IPS DF 4.7 (cell line): Measurements from ENCODE around the gene CXCL13.
A peak's percentile ranks its signal among the peaks of the same experiment; 100 is the strongest.
"Not testable (repeated sequence)": the region's sequence is repeated elsewhere in the genome, so short reads cannot be mapped to it uniquely, and the experiment has no call there.

Experiments used
- DNase-seq: peaks from one replicate; pipeline ENCODE4 v3.0.0-alpha.2; 2013; ENCODE audit warnings: low spot score; ENCODE audit errors: extremely low read depth

The CXCL13 gene

GRCh38 chr4:77601614-77602187 lies 3.9 kb upstream of the CXCL13 start:
- DNase-seq = no peak

DNA sequence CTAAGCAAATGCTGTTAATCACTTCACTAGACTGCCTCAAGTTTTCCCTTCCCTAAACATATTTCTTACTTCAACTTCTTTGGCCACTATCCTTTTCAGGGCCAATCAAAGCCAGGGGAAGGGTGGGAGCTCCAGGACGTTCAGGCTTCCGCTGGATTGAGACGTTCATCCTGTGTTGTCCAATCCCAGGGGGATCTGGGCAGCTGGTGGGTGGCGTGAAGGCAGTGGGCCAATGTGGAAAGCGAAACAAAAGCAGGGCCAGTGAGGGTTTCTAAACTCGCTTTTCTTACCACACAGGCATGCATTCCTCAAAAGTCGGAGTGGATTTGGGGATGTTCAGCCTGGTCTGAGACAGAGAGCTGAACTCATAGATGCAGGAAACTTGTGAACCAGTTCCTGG lies 7.6 kb downstream of the CXCL13 start:
- DNase-seq = no peak

DNA sequence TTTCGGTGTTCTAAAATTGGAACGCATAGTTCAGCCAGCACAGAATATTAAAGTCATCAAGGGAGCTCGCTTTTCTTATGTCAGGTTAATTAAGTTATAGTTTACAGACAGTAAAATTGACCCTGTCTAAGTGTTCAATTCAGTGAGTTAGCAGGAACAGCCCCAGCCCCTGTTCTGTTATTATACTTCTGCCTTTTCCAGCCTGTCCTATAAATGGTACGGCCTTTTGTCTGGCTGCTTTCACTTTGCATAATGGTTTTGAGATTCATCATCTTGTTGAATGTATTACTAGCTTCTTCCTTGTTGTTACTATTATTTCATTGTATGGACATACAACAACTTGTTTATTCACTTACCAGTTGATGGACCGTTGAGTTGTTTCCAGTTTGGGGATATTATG lies 9.5 kb downstream of the CXCL13 start:
- no peak for DNase-seq

GRCh38 chr4:77617203-77617602 lies 11.6 kb downstream of the CXCL13 start:
- no peak for DNase-seq

DNA sequence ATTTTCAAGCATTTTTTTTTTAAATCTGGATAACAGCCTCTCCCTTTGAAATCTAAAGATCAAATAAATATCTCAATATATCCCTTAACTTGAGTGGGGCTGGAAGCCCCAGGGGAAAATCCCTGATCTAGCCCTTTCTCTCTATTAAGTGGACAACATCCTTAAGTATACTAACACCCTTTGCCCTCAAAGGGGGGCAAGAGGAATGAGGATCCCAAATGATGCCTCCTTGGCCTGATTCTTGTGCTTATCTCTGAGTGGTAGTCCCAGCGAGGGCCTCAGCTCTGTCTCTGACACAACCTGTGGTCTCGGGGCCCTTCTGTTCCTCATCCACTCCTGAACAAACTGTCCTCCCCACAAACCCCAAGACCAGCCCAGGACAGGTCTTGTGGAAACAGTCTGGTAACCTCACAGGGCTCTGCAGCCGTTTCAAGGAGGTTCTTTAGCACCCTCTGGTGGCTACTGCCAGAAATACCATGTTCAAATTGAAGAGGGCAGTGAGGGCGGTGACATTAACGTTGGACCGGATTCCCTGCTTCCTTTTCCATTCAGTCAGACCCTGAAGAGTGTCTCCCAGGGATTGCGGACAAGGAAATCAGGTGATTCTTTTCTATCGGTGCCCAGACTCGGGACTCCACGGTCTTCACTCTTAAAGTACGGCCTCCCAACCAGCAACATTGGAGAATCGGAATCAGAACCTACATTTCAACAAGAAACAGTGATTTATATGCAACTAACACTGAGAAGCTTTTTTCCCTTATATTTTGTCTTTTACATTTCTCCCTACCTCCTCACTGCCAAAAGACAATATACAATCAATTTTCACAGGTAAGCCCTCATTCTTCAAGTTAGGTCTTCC lies 13.0 kb downstream of the CXCL13 start:
- peak; percentile 84 for DNase-seq

DNA sequence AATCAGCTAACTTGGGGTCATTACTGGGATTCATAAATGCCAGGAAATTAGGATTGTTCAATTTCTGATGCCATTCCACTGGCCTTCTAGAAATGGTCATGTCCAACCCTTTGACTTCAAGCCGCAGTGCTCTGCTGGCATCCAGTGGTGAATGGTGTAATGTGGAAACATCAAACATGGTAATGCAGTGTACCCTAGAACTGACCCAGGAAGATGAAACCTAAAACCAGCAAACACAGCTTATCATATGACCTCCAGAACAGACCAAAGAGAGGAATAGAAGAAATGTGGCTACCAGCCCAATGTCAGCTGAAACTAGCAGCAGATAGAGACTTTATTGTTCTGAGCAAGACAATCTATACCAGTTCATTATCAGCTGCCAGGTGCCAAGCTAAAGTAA lies 13.8 kb downstream of the CXCL13 start:
- no peak for DNase-seq

DNA sequence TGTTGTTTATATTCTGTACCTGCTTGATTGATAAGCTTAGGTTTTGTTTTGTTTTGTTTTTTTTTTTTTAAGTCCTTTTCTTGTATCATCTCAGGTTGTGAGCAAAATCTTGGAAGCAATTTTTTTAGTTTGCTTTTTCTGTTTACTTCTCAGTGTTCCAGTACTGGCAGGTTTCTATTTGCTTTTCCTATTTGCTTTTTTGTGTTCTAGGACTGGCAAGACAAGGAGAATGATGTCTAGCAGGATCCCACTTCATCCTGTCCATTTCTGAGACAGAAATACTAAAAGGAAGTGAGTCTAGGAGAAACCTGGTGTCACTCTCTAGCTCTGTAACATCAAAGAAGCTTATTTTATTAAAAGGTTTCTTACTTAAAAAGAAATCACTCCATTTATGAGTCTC lies 15.6 kb downstream of the CXCL13 start:
- no peak for DNase-seq

DNA sequence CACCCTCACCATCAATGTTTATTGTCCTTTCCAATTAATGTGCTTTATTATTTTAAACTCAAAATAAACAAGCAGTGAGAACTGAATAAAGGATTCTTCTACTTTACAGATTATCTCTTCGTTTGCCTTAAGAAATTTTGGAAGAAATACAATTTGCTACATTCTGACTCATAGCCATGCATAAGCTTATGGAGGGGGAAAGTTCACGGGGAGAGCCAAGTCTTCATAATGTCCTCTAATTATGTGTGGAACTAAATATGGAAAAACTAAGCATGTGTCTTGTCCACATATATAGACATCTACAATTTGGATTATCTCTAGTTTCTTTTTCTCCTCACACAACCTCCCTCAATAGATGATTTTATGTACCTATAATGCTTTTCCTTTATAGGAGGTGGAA lies 17.5 kb downstream of the CXCL13 start:
- DNase-seq = no peak

DNA sequence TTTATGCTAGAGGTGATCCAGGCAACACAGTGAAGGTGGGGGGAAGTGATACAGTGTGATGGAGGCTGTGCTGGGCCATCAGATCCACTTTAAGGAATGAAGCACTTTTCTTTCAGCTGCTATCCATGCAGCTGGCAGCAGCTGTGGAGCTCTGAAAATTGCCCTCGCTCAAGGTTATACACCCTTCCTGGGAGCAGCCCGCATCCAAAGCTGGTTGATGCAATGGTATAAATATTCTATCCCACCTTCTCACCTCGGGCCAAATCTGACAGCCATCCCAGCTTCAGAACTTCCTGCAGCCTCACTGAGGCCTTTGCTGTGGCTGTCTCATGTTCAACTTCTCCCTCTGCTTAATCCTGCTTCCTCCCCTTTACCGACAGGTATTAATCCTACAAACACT lies 18.6 kb downstream of the CXCL13 start:
- DNase-seq = no peak

GRCh38 chr4:77625485-77625884 lies 19.9 kb downstream of the CXCL13 start:
- no peak for DNase-seq

DNA sequence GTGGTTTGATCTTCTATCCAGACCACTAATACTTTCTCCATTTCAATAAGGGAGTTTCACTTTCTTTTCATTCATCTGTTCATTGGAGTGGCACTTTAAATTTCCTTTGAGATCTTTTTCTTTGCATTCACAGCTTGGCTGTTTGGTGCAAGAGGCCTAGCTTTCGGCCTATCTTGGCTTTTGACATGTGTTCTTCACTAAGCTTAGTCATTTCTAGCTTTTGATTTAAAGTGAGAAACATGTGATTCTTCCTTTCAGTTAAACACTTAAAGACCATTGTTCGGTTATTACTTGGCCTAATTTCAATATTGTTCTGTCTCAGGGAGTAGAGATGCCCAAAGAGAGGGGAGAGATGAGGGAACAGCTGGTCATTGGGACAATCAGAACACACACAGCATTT lies 24.3 kb downstream of the CXCL13 start:
- DNase-seq = no peak

GRCh38 chr4:77631276-77631675 lies 25.7 kb downstream of the CXCL13 start:
- DNase-seq = no peak

DNA sequence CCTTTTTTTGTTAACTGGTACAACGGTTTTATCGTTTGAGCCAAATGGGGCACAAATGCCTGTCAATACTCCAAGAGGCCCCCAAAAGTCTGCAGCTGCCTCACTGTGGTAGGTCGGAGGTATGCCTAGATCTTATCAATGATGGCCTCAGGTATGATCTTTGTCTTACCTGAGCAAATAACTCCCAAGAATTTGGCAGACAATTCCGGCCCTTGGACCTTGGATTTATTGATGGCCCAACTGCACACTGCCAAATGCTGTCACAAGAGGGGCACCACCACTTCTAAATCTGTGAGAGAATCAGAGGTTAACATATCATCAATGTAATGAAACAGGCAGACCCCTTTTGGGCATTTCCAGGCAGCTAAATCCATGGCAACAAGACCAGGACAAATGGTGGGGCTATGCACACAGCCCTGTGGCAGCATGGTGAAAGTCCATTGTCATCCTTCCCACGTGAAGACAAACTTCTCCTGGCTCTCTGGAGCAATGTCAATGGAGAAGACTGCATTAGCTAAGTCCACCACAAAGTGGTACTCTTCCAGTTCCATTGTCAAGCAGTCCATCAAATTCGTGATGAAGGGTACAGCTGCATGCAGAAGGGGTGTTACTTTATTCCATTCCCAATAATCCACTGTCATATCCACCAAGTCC lies 28.6 kb downstream of the CXCL13 start:
- no peak for DNase-seq

DNA sequence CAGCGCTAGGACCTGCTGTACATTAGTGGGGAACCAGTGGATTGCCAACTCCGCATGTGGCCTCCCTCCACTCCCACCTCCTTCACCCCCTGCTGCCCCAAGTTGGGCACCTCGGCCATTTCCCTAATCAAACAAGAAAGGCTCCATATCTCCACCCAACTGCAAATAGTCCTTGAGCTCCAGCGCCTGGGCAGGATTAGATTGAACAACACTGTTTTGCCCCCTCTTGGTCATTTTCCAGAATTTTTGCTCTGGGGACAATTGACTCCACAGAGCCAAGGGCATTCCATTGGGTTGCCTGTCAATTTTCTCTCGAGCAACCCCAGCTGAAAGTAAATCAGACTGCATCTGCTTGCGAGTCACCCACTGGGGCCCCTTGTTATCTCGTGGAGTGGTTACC lies 29.6 kb downstream of the CXCL13 start:
- no peak for DNase-seq

GRCh38 chr4:77635876-77636275 lies 30.3 kb downstream of the CXCL13 start:
- DNase-seq = no peak

GRCh38 chr4:77636902-77637301 lies 31.3 kb downstream of the CXCL13 start:
- DNase-seq = no peak

DNA sequence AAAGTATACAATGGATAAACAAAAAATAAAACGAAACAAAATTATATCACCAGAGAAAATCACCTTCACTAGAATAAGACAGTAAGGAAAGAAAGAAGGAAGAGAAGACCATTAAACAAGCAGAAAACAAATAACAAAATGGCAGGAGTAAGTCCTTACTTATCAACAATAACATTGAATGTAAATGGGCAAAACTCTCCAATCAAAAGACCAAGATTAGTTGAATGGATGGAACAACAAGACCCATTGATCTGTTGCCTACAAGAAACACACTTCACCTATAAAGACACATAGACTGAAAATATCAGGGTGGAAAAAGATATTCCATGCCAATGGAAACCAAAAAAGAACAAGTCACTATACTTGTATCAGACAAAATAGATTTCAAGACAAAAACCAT lies 38.4 kb downstream of the CXCL13 start:
- DNase-seq = not testable (repeated sequence)

DNA sequence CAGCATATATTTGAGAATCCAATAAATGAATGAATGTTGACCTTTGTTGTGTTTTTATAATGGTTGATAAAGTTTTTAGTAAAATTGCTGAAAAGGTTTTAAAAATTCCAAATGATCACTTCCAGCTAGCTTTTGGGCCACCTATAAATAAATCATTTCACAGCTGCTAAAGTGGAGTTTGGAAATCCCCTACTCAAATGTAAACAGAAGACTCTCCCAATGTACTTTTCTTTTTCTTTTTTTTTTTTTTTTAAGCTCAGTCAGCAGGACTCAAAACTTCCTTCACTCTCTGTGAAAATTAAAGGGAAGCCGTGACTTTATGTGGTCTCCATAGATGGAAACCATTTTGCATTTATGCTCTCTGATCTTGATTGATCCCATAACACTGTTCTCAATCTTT lies 45.2 kb downstream of the CXCL13 start:
- DNase-seq = no peak

GRCh38 chr4:77651820-77652219 lies 46.2 kb downstream of the CXCL13 start:
- DNase-seq = no peak

DNA sequence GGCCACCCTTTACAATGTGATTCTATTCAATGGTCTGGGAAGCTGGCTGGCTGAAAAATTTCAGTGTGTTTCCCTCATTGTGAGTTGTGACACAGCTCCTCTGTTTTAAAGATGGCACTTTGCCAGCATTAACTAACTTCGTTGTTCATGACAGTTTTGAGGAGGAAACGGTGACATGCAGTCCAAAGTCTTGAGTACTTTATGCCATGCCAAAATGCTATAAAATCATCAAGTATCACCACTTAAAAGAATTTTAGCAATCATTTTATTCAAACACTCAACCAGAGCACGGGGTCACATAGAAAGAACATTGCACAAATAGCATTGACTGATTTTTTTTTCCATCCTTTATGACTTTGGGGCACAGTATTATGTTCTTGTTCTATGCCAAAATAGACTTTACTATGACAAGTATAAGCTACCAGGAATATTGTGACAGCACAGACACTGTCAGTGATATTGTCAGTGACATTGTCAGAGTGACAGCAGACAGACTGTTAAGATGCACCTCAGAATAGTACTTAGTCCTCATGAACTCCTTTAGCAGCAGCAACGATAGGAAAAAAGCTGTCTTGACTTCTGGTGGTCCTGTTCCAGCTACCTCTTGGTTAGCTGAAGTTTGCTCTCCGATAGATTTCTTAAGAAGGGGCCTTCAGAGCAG lies 46.7 kb downstream of the CXCL13 start:
- DNase-seq = no peak

- no peak for DNase-seq
Observed at GRCh38 chr4:77653162-77653758, 47.6 kb downstream of the CXCL13 start.

- not testable (repeated sequence) for DNase-seq
Observed at GRCh38 chr4:77660318-77660717, 54.7 kb downstream of the CXCL13 start.
